GM13977 (cell line): ENCODE results near the gene CYLD.

Experiments
- DNase-seq: peaks from one replicate; pipeline ENCODE4 v3.0.0; 2012; ENCODE audit warnings: low spot score
- in situ Hi-C: fragments of 300-500 bp; cut with MboI; formaldehyde crosslinking; loops from one replicate; pipeline ENCODE4 v1.12.0; 2022; ENCODE audit warnings: low sequenced_read_pairs, low pct_unique_long_range_greater_than_20kb, mixed read lengths, inconsistent platforms; ENCODE audit not compliant: unreplicated experiment
- TF ChIP-seq, protein P1 (sequence below): IDR thresholded peaks from 2 replicates; pipeline ENCODE4 v1.5.1; 2012; ENCODE audit warnings: mild to moderate bottlenecking, control low read depth; ENCODE audit not compliant: insufficient read depth; ENCODE audit errors: extremely low read depth, missing control alignments

Gene CYLD

DNA sequence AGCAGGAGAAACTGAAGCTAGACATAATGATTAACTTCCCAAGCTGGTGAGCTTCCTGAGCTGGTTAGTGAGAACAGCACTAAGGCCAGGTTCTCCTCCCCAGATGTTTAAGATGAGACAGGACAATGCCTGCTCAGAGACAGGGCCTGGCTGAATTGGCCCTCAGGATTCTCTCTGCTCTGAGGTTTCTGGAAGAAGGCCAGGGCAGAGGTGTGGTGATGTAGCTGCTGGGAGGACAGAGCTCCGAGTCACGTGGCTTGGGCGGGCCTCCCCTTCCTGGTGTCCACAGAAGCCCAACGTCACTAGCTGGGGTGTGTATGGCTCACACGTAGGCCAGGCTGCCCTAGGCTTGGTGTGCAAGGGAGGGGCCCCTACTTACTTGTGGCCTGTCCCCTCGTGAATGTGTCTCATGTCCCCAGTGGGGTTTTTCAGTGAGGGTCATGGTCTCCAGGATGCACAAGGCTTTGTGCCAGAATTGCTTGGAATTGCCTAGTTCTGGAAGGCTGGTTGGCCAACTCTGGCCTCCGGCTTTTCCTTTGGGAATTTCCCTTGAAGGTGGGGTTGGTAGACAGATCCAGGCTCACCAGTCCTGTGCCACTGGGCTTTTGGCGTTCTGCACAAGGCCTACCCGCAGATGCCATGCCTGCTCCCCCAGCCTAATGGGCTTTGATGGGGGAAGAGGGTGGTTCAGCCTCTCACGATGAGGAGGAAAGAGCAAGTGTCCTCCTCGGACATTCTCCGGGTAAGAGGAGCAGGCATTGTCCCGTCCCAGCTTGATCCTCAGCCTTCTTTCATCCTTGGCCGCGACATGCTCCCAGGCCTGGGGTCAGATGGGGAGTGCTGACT, 45.1 kb upstream of the CYLD start:
- TF ChIP-seq, protein P1, sequence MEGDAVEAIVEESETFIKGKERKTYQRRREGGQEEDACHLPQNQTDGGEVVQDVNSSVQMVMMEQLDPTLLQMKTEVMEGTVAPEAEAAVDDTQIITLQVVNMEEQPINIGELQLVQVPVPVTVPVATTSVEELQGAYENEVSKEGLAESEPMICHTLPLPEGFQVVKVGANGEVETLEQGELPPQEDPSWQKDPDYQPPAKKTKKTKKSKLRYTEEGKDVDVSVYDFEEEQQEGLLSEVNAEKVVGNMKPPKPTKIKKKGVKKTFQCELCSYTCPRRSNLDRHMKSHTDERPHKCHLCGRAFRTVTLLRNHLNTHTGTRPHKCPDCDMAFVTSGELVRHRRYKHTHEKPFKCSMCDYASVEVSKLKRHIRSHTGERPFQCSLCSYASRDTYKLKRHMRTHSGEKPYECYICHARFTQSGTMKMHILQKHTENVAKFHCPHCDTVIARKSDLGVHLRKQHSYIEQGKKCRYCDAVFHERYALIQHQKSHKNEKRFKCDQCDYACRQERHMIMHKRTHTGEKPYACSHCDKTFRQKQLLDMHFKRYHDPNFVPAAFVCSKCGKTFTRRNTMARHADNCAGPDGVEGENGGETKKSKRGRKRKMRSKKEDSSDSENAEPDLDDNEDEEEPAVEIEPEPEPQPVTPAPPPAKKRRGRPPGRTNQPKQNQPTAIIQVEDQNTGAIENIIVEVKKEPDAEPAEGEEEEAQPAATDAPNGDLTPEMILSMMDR, result no peak
- in situ Hi-C loops, result no loop called here
- peak; percentile 84 for DNase-seq

DNA sequence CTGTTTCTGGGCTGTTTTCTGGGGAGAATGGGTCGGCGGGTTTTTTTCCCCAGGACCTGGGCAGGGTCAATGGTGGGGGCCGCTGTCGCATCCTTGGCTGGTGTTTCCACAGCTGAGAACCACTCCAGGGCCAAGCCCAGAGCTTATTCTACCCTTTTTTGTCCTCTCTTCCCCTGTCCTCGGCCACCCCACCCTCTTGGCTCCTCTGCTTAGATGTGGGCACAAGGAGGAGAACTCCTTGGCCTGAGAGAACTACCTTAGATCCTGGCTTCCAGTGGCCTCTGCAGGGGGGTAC, 44.5 kb upstream of the CYLD start:
- TF ChIP-seq, protein P1, result no peak
- no peak for DNase-seq
- in situ Hi-C loops, result no loop called here

DNA sequence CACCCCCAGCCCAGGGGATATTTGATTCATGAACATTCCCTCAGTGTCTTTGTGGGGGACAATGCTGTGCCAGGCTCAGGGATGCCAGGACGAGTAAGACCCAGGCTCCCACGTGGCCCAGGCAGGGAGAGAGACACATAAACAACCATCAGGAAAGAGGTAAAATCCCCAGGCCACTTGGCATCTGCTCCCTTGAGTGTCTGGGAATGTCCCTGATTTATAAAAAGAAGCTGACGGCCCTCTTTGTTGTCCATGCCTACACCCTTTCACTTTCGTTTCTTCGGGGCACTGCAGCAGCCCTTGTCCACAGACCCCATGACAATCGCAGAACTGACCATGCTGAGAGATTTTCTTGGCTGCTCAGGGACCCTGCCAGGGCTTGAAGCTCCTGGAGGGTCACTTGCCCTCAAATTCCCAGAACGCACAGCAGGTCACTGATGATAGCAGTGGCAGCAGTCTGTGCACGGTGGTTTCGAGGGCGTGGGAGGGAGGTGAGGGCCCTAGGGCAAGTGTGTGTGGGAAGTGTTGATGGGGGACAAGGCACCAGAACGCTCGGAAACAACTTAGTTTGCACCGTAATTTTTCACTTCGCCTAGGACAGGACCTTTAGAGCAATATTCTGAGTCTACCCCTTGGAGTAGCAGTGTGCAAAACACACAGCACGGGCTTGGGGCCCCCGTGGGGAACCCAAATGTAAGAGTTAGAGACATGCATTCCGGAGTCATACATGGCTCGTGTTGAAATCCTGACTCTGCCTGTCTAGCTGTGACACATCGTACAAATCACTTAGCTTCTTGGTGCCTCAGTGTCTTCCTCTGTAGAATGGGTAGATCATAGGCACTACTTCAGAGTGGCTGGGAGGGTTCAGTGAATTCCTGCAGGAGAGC, 43.8 kb upstream of the CYLD start:
- in situ Hi-C loops, result no loop called here
- TF ChIP-seq, protein P1, result no peak
- DNase-seq, result peak; percentile 69

DNA sequence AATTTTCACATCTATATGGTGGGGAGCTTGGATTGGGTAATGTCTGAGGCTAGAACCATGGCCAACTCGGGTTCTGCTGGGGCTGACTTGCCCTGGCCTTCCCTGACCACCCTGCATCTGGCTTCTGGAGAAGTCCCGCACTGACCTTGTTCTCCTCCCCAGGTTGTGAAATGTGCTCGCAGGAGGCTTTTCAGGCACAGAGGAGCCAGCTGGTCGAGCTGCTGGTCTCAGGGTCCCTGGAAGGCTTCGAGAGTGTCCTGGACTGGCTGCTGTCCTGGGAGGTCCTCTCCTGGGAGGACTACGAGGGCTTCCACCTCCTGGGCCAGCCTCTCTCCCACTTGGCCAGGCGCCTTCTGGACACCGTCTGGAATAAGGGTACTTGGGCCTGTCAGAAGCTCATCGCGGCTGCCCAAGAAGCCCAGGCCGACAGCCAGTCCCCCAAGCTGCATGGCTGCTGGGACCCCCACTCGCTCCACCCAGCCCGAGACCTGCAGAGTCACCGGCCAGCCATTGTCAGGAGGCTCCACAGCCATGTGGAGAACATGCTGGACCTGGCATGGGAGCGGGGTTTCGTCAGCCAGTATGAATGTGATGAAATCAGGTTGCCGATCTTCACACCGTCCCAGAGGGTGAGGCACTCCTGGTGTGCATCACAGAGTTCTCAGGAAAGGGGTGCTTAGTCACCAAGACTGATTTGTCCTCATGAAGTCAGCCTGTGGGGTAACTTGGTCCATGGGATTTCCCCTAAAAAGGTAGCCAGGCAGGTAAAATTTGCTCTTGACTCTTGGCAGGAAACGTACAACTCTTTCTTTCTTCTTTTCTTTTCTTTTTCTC, 42.3 kb upstream of the CYLD start:
- in situ Hi-C loops, result no loop called here
- TF ChIP-seq, protein P1, result no peak
- DNase-seq, result no peak

DNA sequence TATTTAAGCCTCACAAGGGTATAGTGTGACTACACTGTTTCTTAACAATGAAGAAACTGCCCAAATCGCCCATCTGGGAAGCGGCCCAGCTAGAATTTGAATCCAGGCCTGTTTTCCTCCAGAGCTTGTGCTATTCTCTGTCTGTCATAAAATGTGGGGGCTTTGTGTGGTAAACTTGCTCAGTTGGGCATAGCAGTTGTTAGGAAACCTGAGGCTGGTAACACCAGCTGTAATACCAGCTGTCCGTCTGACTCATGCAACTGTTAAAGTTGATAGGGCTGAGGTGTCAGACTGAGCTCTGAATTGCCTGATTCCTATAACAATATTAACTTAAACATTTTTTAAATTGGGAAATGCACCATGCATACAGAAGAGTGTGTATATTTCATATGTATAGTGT, 39.2 kb upstream of the CYLD start:
- TF ChIP-seq, protein P1, result no peak
- no peak for DNase-seq
- in situ Hi-C loops, result no loop called here

DNA sequence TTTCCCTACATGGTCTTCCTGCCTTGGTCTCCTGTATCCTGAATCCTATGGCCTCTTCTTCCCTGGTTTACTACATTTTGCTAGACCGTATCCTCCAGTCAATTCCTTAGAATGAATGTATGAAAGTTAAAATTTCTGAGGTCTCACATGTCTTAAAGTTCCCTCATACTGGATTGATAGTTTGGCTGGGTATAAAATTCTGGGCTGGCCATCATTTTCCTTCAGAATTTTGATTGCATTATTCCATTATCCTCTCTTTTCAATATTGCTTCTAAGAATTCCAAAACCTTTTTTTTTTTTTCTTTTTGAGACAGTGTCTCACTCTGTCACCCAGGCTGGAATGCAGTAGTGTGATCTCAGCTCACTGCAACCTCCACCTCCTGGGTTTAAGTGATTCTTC, 37.6 kb upstream of the CYLD start:
- in situ Hi-C loops, result no loop called here
- no peak for DNase-seq
- TF ChIP-seq, protein P1, result no peak
